Measurements from ENCODE around the gene PODXL. TPM values are rescaled to one million over a fixed set of nuclear protein-coding genes. Genes with fewer than 3 reads are reported as not detected.
A peak's percentile ranks its signal among the peaks of the same experiment; 100 is the strongest.

PODXL gene
- polyA plus RNA-seq, 3 donors, result 790 to 835 (median 790) TPM

DNA sequence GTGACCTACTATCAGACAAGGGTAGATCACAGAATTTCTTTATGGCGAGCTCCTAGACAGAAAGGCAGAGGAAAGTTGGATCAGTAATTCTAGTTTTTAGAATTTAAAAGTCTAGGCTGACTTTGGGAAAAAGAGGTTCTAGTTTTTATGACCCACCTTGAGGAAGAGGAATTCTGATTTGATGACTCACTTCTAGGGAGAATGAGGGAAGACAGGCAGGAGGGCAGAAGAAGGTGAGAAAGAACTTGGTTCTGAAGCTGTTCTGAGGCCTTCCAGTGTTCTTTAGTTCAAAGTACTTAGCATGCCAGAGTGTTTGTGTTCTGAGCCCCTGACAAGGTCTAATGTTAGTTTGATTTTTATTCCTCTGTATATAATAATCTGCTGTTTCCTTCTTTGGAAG is 97.2 kb downstream of the PODXL start:
- no peak for DNase-seq (ENCODE audit: low read depth in 3 of 3, low spot score in 2 of 3)

DNA sequence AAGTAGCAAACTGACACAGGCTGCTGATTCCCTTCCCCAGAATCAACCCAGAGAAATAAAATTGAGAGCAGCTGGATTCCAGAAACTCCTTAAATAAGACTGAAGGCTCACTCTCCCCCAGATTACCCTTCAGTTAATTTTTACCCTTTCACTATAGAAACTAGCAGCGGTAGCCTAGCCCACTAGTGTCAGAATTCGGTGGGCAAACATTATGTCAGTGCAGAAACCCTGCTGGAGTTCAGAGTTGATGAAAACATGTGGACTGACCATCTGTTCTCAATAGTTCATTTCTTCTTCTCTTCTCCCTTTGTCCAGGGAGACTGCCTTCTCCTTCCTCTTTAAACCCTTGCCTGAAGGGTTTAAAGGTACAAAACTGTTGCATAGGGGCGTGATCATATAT is 100.1 kb downstream of the PODXL start:
- no peak for DNase-seq (ENCODE audit: low read depth in 3 of 3, low spot score in 2 of 3)

DNA sequence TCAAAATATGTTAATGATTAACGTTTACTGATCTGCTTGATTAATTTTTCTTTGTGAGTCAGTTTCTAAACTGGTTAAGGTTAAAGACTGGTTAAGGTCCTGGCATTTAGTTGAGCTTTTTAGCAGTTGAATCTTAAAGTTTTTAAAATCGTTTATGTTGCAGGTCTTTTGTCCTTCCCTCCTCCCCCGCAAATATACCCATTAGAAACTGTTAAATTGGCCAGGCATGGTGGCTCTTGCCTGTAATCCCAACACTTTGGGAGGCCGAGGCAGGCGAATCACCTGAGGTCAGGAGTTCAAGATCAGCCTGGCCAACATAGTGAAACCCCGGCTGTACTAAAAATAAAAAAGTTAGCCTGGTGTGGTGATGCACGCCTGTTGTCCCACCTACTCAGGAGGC is 100.9 kb downstream of the PODXL start:
- no peak for DNase-seq (ENCODE audit: low read depth in 3 of 3, low spot score in 2 of 3)

GRCh38 chr7:131455001-131455400 is 101.4 kb downstream of the PODXL start:
- DNase-seq (ENCODE audit: low read depth in 3 of 3, low spot score in 2 of 3), result peak in 1 of 3 donors; percentile 3

- no peak for DNase-seq (ENCODE audit: low read depth in 3 of 3, low spot score in 2 of 3)
Measured at GRCh38 chr7:131454498-131454897, 101.9 kb downstream of the PODXL start.

Other genes starting within 250 kb of the PODXL start
- 10 to 100 TPM; 40.1 to 43.1 (median 41.5) TPM for gene MKLN1, start 228.8 kb downstream of the PODXL start, polyA plus RNA-seq (ENCODE audit: insufficient read length in 3 of 3)